Kidney (tissue), 14 donors: Measurements from ENCODE around the gene PPEF2. TPM values are rescaled to one million over a fixed set of nuclear protein-coding genes. Genes with fewer than 3 reads are reported as not detected.

Experiments used
- DNase-seq, 5 donors: peaks; one replicate each; pipeline ENCODE4 v3.0.0-alpha.2; 2013 to 2020
- FAIRE-seq: peaks from 2 replicates; lab custom pipeline; 2012; peaks lifted over from hg19 to GRCh38; lab: Jason Lieb, UNC
- H3K27ac ChIP-seq, 2 donors: one replicate each; pipeline ENCODE4 v1.7.0; 2013; ENCODE audit warnings: low read depth in 2 of 2, low read length in 2 of 2, inconsistent platforms in 1 of 2
- H3K27me3 ChIP-seq: one replicate; pipeline ENCODE4 v1.7.1; 2013; ENCODE audit warnings: low read length, inconsistent platforms; ENCODE audit not compliant: control insufficient read depth, insufficient read depth
- H3K36me3 ChIP-seq, 3 donors: one replicate each; pipeline versions ENCODE4 v1.7.0 to v1.7.1; 2013; ENCODE audit warnings: low read length in 3 of 3, control low read depth in 1 of 3, inconsistent platforms in 1 of 3; ENCODE audit not compliant: insufficient read depth in 3 of 3, control insufficient read depth in 2 of 3
- H3K4me1 ChIP-seq, 3 donors: one replicate each; pipeline versions ENCODE4 v1.7.0 to v1.7.1; 2013; ENCODE audit warnings: low read length in 3 of 3, inconsistent platforms in 1 of 3, low read depth in 1 of 3; ENCODE audit not compliant: control insufficient read depth in 2 of 3, insufficient read depth in 2 of 3
- H3K4me3 ChIP-seq, 3 donors: one replicate each; pipeline versions ENCODE4 v1.7.0 to v1.8.1; 2013; ENCODE audit warnings: low read length in 3 of 3, control low read depth in 1 of 3, inconsistent platforms in 1 of 3
- H3K9ac ChIP-seq, 3 donors: one replicate each; pipeline versions ENCODE4 v1.7.0 to v1.7.1; 2013; ENCODE audit warnings: low read length in 3 of 3, control low read depth in 1 of 3, inconsistent platforms in 1 of 3
- H3K9me3 ChIP-seq, 3 donors: one replicate each; pipeline versions ENCODE4 v1.7.0 to v1.7.1; 2013; ENCODE audit warnings: low read length in 3 of 3, control low read depth in 1 of 3, inconsistent platforms in 1 of 3; ENCODE audit not compliant: control insufficient read depth in 2 of 3, insufficient read depth in 1 of 3
- intact Hi-C: fragments of 100-400 bp; cut with DNase I; formaldehyde crosslinking; loops from one replicate; pipeline ENCODE4 v1.11.1; 2022
- polyA plus RNA-seq: library from polyadenylated mRNA; stranded (reverse); fragments of 350-450 nt; fragmentation: Illumina TruSeq; extraction: RNeasy Lipid Tissue Mini Kit (QIAGEN cat#74804); gene quantifications from one replicate; pipeline ENCODE4 v1.2.3, GENCODE V29; 2014; ENCODE audit warnings: low read depth, low replicate concordance; ENCODE audit not compliant: insufficient read depth
- total RNA-seq: library from RNA; stranded (reverse); fragmentation: NEBNext Ultra II Directional; extraction: Animal tissue kit (Norgen Biotek cat#: 25700); gene quantifications from one replicate; pipeline ENCODE4 v1.2.1, GENCODE V29; 2021
- TF ChIP-seq, protein P1 (sequence below): IDR thresholded peaks from 3 replicates; pipeline ENCODE4 v1.5.1; 2012; ENCODE audit warnings: mild to moderate bottlenecking, moderate library complexity, borderline replicate concordance; ENCODE audit not compliant: insufficient read depth; ENCODE audit errors: extremely low read depth
- donor health status: control.
- donor health status: control.
- donor health status: control.
- donor health status: control.
- donor health status: control.
- donor health status: DM: yes; HTN: yes; CAD: no.
- donor health status: Normal renal cell carcinoma (clear cell type).

The PPEF2 gene
- total and polyA plus RNA-seq, 2 donors from 2014 or later, result not detected

DNA sequence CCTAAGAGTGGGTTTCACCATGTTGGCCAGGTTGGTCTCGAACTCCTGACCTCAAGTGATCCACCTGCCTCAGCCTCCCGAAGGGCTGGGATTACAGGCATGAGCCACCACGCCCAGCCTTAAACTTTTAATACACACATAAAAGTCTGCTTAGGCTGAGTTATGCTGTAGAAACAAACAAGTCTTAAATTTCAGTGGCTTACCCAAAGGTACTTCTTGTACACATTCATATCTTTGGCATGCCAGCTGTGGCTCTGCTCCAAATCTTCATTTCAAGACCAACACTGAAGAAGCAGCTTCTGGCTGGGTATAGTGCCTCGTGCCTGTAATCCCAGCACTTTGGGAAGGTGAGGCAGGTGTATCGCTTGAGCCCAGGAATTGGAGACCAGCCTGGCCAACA is 80.3 kb downstream of the PPEF2 start:
- H3K27ac ChIP-seq, result no peak overlapping the region
- DNase-seq (no peak), FAIRE-seq (no peak)
- peaks cover 0 to 10% (median 4%) of the 10 kb centered on the region in 3 donors for H3K4me1 ChIP-seq
- TF ChIP-seq, protein P1, sequence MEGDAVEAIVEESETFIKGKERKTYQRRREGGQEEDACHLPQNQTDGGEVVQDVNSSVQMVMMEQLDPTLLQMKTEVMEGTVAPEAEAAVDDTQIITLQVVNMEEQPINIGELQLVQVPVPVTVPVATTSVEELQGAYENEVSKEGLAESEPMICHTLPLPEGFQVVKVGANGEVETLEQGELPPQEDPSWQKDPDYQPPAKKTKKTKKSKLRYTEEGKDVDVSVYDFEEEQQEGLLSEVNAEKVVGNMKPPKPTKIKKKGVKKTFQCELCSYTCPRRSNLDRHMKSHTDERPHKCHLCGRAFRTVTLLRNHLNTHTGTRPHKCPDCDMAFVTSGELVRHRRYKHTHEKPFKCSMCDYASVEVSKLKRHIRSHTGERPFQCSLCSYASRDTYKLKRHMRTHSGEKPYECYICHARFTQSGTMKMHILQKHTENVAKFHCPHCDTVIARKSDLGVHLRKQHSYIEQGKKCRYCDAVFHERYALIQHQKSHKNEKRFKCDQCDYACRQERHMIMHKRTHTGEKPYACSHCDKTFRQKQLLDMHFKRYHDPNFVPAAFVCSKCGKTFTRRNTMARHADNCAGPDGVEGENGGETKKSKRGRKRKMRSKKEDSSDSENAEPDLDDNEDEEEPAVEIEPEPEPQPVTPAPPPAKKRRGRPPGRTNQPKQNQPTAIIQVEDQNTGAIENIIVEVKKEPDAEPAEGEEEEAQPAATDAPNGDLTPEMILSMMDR, result no peak
- no peak overlapping the region for H3K9ac ChIP-seq
- no peaks in the 10 kb centered on the region for H3K9me3 ChIP-seq
- H3K27me3 ChIP-seq, result no peaks in the 10 kb centered on the region
- H3K36me3 ChIP-seq, result no peaks in the 10 kb centered on the region
- intact Hi-C loops, result no loop called here
- H3K4me3 ChIP-seq, result no peak overlapping the region

DNA sequence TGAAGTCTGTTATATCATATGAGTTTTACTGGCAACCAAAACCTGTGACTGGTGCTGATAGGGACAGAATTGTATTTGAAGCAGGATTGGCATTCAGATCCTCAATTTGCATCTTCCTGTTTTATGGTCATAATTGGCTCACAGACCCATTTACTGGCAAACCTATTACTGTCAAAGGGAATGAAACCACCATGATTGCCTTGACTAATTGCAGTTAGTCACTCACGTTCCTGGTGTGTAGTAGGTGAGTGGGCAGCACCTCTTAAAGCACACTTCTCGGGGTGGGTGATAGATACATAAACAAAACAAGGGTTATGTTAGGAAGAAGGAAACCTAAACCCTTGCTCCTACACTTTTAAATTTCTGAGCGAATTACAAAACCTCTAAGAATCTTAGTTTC is 81.0 kb downstream of the PPEF2 start:
- H3K36me3 ChIP-seq, result no peaks in the 10 kb centered on the region
- no peak for FAIRE-seq
- TF ChIP-seq, protein P1, result no peak
- no peak overlapping the region for H3K9ac ChIP-seq
- peaks cover 0 to 10% (median 4%) of the 10 kb centered on the region in 3 donors for H3K4me1 ChIP-seq
- no peaks in the 10 kb centered on the region for H3K9me3 ChIP-seq
- no peak for DNase-seq
- H3K27ac ChIP-seq, result no peak overlapping the region
- no peaks in the 10 kb centered on the region for H3K27me3 ChIP-seq
- intact Hi-C loops, result no loop called here
- H3K4me3 ChIP-seq, result no peak overlapping the region

DNA sequence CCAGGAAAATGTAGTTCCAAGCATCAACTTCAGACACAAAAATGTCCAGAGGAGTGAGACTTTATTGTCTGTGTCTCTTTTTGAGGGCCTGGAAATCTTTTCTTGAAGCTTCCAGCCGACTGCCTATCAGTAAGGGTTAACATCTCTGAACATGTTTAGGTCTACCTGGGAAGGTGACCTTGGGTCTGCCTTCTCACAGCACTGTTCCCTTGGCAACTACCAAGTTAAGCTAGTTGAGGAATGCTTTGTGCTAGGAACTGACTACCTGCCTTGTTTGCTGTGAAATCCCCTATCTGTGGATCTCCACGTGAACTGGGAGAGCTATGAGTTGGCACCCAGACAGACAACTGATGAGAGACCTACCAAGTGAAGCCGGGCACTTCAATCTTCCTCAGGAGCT is 81.6 kb downstream of the PPEF2 start:
- DNase-seq, result no peak
- no peak overlapping the region for H3K4me3 ChIP-seq
- no peak overlapping the region for H3K9ac ChIP-seq
- TF ChIP-seq, protein P1, result no peak
- H3K27me3 ChIP-seq, result no peaks in the 10 kb centered on the region
- H3K36me3 ChIP-seq, result no peaks in the 10 kb centered on the region
- H3K9me3 ChIP-seq, result no peaks in the 10 kb centered on the region
- H3K4me1 ChIP-seq, result peaks cover 0 to 10% (median 4%) of the 10 kb centered on the region in 3 donors
- intact Hi-C loops, result no loop called here
- no peak overlapping the region for H3K27ac ChIP-seq
- FAIRE-seq, result no peak

DNA sequence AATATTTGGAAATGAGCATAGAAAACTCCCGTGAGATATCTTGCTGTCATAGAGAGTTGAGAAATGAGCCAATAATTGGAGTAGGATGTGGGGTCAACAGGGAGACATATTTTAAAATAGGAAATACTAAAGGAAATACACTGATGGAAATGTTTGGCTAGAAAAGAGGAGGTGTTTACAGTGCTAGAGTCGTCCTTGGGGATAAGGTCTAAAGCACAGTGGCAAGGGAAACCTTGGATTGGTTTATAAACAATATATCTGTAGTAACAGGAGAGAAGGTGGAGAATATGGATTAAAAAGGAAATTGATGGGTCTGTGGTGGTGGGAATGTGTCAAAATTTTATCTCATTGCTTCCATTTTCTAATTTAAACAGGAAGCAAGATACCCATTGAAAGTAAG is 82.1 kb downstream of the PPEF2 start:
- H3K27me3 ChIP-seq, result no peaks in the 10 kb centered on the region
- no peak overlapping the region for H3K4me3 ChIP-seq
- FAIRE-seq (no peak), DNase-seq (no peak)
- intact Hi-C loops, result no loop called here
- H3K27ac ChIP-seq, result no peak overlapping the region
- no peak overlapping the region for H3K9ac ChIP-seq
- H3K36me3 ChIP-seq, result peaks cover 0 to 5% (median 0%) of the 10 kb centered on the region in 3 donors
- H3K4me1 ChIP-seq, result peaks cover 0 to 10% (median 4%) of the 10 kb centered on the region in 3 donors
- H3K9me3 ChIP-seq, result no peaks in the 10 kb centered on the region
- TF ChIP-seq, protein P1, result no peak
